ENCODE measurements around the gene ARHGAP32. TPM values are rescaled to one million over a fixed set of nuclear protein-coding genes. Genes with fewer than 3 reads are reported as not detected.
"Not testable (repeated sequence)": the region's sequence is repeated elsewhere in the genome, so short reads cannot be mapped to it uniquely, and the experiment has no call there.

ARHGAP32 gene
- total RNA-seq, 3 donors from 2014 or later = 19.8 to 56.6 (median 37.4) TPM

- no peaks in the 10 kb centered on the region for H3K9me3 ChIP-seq
- H3K4me1 ChIP-seq = no peaks in the 10 kb centered on the region
- no peaks in the 10 kb centered on the region for H3K36me3 ChIP-seq
- no peaks in the 10 kb centered on the region for H3K27me3 ChIP-seq
- H3K27ac ChIP-seq = no peak overlapping the region
- intact Hi-C loops (cut with DNase I; ENCODE audit: low total_unique reads) = no loop called here
- no peak for DNase-seq (ENCODE audit: low spot score in 2 of 2)
- no peak for TF ChIP-seq POLR2AphosphoS5 (IDR thresholded peaks at IDR 0.05)
- TF ChIP-seq CTCF (IDR thresholded peaks at IDR 0.05) = no peak
- no peak for TF ChIP-seq POLR2A (IDR thresholded peaks at IDR 0.05)
- H3K4me3 ChIP-seq = no peak overlapping the region
Measured at GRCh38 chr11:129141748-129142523, 50.2 kb downstream of the ARHGAP32 start.

- intact Hi-C loops (cut with DNase I; ENCODE audit: low total_unique reads) = no loop called here
- no peaks in the 10 kb centered on the region for H3K4me1 ChIP-seq
Measured at GRCh38 chr11:129131316-129131715, 60.8 kb downstream of the ARHGAP32 start.

GRCh38 chr11:129128881-129129620 is 63.1 kb downstream of the ARHGAP32 start:
- H3K9me3 ChIP-seq; H3K4me1 ChIP-seq; H3K27me3 ChIP-seq; intact Hi-C loops (cut with DNase I; ENCODE audit: low total_unique reads); DNase-seq (ENCODE audit: low spot score in 2 of 2); H3K4me3 ChIP-seq; H3K27ac ChIP-seq; H3K36me3 ChIP-seq: not testable (repeated sequence)

More at GRCh38 chr11:129131316-129131715, 60.8 kb downstream of the ARHGAP32 start:
- H3K9me3 ChIP-seq = no peaks in the 10 kb centered on the region
- H3K36me3 ChIP-seq = no peaks in the 10 kb centered on the region
- H3K27ac ChIP-seq = no peak overlapping the region
- TF ChIP-seq POLR2AphosphoS5 (IDR thresholded peaks at IDR 0.05) (no peak), CTCF (IDR thresholded peaks at IDR 0.05) (no peak), POLR2A (IDR thresholded peaks at IDR 0.05) (no peak)
- no peaks in the 10 kb centered on the region for H3K27me3 ChIP-seq
- DNase-seq (ENCODE audit: low spot score in 2 of 2) = no peak
- no peak overlapping the region for H3K4me3 ChIP-seq

GRCh38 chr11:129119036-129119435 is 73.1 kb downstream of the ARHGAP32 start:
- Histone ChIP-seq H3K4me3 (no peak overlapping the region), H3K27ac (no peak overlapping the region), H3K9me3 (no peaks in the 10 kb centered on the region), H3K4me1 (no peaks in the 10 kb centered on the region), H3K27me3 (no peaks in the 10 kb centered on the region), H3K36me3 (no peaks in the 10 kb centered on the region)
- intact Hi-C loops (cut with DNase I; ENCODE audit: low total_unique reads) = loop anchor here (10.0 kb wide), 1 partner anchor 206 kb away; no protein-coding TSS in a partner anchor
- TF ChIP-seq CTCF (IDR thresholded peaks at IDR 0.05) (no peak), POLR2AphosphoS5 (IDR thresholded peaks at IDR 0.05) (no peak), POLR2A (IDR thresholded peaks at IDR 0.05) (no peak)
- no peak for DNase-seq (ENCODE audit: low spot score in 2 of 2)

GRCh38 chr11:129117595-129118350 is 74.4 kb downstream of the ARHGAP32 start:
- DNase-seq (ENCODE audit: low spot score in 2 of 2) = no peak
- H3K4me1 ChIP-seq = no peaks in the 10 kb centered on the region
- TF ChIP-seq CTCF (IDR thresholded peaks at IDR 0.05) = peak; percentile 43 to 83 (median 83)
- no peak for TF ChIP-seq POLR2A (IDR thresholded peaks at IDR 0.05)
- no peak for TF ChIP-seq POLR2AphosphoS5 (IDR thresholded peaks at IDR 0.05)
- H3K4me3 ChIP-seq = no peak overlapping the region
- H3K9me3 ChIP-seq = no peaks in the 10 kb centered on the region
- no peaks in the 10 kb centered on the region for H3K27me3 ChIP-seq
- intact Hi-C loops (cut with DNase I; ENCODE audit: low total_unique reads) = loop anchor here (10.0 kb wide), 1 partner anchor 207 kb away; no protein-coding TSS in a partner anchor
- no peaks in the 10 kb centered on the region for H3K36me3 ChIP-seq
- no peak overlapping the region for H3K27ac ChIP-seq

Data from breast epithelium (tissue), 4 donors.